ENCODE measurements around the gene TRPM3.

GRCh38 chr9:70817311-70817710, 304.1 kb downstream of the TRPM3 start:
- TF ChIP-seq ZFP30 (CRISPR knock-in tag; IDR thresholded peaks at IDR 0.05) (no peak), SNAI2 (CRISPR knock-in tag; IDR thresholded peaks at IDR 0.05) (no peak), RARB (CRISPR knock-in tag; IDR thresholded peaks at IDR 0.05) (no peak), BACH2 (CRISPR knock-in tag; IDR thresholded peaks at IDR 0.05; ENCODE audit: borderline replicate concordance) (no peak), ZNF8 (CRISPR knock-in tag; IDR thresholded peaks at IDR 0.05) (no peak), PATZ1 (CRISPR knock-in tag; IDR thresholded peaks at IDR 0.05; ENCODE audit: borderline replicate concordance) (no peak), ZFP3 (CRISPR knock-in tag; IDR thresholded peaks at IDR 0.05) (no peak), TCF4 (CRISPR knock-in tag; IDR thresholded peaks at IDR 0.05; ENCODE audit: borderline replicate concordance) (no peak)

All from SK-N-SH treated with all-trans-retinoic acid at 6 μM for 48 hours (cell line).